IPS-NIHi7 (cell line): ENCODE measurements around the gene VOPP1.

Experiments used
- DNase-seq: peaks from one replicate; pipeline ENCODE4 v3.0.0; 2012; ENCODE audit warnings: mixed read lengths; ENCODE audit errors: extremely low spot score

Gene VOPP1

DNA sequence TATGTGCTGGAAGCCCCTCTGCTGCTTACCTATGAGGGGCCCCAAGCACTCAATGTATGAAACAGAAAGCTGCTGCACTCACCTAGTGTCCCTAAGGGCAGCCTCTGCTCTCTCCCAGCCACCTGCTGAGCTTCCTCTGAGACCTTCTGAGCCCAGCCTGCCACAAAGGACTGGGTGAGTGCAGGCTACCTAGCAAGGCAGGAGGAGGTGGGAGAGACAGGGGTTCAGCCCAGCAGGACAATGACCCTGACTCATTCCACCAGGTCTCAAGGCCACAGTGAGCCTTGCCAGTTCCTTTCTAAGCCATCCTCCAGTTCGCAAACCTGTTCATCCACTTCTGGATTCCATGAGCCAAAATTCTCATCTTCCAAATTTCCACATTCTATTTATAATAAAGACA lies 16.3 kb downstream of the VOPP1 start:
- no peak for DNase-seq

DNA sequence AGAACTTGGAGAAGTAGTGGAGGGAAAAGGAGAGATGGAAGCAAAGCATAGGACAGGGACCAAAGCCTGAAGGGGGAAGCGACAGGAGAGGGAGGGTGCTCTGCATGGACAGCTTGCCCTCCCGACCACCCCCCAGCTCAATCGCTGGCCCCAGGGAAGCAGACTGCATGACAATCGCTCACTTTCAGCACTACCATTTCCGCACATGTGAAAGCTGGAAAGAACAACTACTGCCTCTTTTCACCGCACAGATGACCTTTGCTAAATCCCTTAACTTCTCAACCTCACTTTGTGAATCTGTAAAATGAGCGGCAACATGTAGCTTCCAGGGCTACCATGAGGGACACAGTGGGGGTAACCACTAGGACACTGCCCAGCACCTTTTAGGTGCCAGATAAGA lies 17.1 kb downstream of the VOPP1 start:
- DNase-seq: no peak

DNA sequence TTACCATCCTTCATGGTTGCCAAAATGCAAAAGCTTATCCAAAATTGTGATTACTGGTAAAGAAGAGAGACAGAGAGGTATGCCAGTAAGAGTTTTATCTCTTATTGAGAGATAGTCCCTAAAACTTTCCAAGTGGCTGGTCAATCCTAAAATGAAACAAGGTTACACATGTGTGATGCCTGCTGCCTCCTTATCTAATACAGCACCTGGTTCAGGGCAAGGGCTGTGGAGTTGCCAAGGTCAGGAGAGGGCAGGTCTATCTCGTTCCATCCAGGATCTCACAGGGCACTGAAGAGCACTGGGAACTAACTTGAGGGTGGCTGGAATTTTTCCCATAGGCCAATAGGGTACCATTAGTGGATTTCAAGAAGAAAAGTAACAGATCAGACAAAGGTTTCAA lies 18.3 kb downstream of the VOPP1 start:
- DNase-seq: no peak

DNA sequence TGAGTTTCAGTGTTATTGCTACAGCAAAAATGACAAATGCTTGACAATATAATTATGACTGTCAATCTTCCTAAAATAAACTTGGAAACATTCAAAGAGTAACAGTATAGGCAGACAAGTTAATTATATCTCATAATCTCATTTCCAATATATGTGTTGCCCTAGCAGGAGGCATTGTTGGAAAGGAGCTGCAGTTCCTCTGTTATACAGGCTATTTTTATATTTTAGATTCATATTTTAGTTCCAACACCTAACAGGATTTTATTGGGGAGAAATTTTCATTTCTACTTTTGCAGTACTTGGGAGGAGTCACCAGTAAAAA lies 19.3 kb downstream of the VOPP1 start:
- no peak for DNase-seq

DNA sequence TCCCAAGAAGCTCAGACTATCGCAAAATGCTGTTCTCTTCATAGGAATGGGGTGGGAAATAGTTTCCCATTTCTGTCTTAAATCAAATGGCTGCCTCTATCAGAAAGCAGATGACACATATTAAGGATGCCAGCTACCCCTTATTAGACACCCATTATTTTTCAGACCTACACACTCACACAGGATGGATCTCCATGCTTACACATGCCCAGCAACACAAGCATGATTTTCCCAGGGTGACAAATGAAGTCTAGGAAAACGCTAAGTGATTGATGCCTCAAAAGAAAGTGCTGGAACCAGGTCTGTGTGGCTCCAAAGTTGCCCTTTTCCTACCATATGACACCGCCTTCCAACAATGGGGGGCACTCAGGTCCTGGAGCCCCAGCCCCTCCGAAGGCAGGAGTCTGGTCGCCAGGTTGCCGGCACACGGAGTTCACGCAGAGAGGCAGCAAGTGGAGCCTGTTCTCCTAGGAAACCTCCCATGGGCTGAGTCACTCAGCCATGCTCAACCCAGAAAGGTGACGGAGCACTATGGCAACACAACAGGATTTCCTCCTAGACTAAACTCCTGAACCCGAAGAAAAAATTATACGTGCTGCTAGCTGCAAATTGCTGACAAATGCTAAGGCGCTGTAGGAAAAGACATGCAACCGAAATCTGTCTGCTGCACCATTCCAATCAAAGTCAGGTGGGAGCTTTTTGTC lies 19.8 kb downstream of the VOPP1 start:
- no peak for DNase-seq

DNA sequence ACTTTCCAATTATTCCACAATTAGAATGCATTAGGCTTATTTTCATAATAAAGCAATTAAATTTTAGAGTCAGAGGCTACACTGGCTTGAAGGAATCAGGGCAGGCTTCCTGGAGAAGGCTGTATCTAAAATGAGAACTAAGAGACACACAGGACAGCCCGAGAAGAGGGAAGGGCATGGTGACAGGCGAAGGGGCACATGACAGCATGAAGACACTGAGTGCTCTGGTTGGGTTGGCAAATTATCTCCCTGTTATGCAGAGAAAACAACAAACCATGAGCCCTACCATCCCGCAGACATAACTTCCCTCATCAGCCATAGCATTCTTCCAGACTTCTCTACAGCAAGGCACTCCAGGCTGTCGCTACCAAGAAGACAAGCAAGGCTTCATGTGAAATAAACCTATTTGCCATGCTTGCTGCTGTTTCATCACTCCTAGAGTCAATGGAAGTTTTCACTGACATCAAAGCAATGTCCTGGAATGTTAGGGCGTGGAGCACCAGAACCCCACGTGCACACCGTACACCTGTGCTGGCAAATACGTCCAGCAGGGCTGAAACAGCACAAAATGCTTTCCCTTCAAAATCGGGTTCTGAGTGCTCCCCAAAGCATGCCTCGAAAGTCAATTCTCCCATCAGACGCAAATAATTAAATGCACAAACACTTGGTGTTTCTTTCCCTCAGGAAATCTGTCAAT lies 21.3 kb downstream of the VOPP1 start:
- no peak for DNase-seq

DNA sequence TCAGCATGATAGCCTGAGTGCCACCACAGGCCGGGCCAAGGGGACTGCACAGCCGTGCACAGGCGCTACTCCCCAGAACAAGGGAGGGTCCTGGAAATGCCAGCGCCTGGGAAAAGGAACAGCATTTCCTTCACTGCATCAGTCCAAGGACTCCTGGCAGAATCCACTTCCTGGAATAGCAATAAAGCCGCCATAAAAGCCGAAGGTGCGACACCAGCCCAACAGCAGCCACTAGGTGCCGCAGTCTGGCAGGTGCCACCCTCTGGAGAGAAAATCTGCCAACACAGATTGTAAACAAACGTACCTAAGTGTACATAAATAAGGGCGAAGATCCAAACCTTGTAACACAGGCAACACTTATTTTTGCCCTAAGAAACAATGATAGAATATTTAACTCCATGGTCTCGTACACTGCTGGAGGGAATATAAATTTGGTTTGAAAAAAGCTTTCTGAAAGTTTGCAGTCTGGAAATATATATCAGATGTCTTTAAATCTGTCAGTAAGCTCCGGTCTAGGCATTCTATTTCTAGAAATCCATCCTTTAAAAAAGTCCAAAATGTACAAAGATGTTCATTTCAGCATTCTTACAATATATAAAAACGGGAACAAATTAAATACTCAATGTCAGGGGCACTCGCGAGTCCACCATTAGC lies 22.2 kb downstream of the VOPP1 start:
- DNase-seq: no peak

DNA sequence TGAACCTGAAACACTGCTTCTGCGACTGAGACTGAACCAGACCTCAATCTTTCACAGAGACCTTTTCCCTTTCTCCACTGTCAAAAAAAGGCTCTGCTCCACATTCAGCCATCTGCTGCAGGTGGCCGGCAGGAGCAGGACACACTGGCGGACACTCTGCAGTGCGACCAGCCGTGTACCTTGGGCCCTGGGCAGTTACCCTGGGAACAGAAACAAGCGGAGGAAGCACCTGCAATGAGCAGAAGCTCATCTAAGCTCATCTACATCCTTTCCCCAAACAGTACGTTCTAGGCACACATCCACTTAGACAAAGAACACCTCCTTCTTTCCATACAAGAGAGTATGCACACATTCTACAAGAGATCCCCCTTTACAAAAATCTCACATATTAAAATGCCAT lies 22.8 kb downstream of the VOPP1 start:
- no peak for DNase-seq

DNA sequence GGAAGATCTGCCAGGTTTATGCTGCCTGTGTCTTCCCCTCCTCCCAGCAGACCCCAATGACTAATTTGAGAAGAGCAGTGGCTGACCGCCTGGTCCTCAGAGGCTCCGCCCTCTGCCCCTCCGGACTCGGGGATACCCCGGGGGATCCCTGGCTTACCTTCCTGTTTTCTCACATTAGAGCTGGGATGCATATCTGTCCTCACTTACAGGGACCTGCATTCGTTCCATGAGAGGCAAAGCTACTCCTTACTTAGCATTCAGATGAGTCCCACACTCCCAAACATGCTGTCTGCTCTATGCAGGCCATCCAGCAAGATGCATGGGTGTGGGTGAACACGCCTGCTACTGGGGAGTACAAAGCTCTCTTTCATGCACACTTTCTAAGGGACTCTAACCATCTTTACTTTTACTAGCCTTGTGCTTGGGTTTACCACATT lies 24.0 kb downstream of the VOPP1 start:
- no peak for DNase-seq

DNA sequence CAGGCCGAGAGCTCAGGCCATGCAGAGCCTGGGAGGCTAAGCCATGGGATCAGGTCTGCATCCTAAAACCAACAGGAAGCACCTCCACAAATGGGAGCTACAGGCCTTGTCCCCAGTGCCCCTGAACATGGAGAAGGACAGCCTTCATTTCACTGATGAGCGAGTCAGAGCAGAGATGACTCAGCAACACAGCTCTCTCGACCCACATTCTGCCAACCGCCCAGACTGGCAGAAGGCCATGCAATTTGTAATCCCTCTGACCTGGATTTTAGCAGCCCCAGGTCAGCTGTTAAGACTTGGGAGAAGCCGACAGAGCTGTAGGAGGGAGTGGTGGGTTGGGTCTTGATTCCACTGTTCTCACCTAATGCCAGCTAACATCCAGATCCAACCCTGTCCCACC lies 25.5 kb downstream of the VOPP1 start:
- DNase-seq: no peak

DNA sequence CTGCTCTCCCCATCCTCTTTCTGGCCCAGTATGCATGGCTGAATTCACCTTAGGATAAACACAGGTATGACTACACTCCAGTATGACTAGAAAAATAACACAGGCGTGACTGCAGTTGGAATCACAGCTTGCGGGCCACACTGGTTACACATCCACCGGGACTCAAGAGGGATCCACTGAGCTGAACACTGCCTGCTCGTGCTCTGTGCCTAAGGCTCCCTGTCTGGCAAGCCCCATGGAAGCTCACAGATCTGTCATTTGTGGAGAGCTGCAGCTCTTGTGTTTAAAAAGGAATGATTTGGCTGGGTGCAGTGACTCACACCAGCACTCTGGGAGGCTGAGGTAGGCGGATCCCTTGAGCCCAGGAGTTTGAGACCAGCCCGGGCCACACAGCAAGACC lies 26.8 kb downstream of the VOPP1 start:
- no peak for DNase-seq

DNA sequence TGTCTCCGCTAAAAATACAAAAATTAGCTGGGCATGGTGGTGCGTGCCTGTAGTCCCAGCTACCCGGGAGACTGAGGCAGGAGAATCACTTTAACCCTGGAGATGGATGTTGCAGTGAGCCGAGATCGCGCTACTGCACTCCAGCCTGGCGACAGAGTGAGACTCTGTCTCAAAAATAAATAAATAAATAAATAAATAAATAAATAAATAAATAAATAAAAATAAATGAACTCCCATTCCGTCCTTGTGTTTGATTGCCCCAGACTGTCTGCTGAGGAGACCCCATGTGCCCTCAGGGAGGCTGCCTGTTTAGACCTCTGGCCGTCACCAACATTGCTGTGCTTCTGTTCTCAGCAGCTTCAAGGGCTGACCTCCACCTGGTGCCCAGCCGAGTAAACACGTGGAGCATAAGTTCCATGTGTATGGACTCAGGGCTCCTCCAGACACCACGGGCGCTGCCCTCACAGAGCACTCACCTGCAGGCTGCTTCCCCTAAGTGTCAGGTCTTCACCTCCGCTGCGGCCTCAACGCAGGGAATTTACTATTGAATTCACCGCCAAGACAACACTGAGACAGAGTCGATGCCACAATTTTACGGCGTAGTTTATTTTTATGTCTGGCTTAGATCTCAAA lies 32.0 kb downstream of the VOPP1 start:
- no peak for DNase-seq

DNA sequence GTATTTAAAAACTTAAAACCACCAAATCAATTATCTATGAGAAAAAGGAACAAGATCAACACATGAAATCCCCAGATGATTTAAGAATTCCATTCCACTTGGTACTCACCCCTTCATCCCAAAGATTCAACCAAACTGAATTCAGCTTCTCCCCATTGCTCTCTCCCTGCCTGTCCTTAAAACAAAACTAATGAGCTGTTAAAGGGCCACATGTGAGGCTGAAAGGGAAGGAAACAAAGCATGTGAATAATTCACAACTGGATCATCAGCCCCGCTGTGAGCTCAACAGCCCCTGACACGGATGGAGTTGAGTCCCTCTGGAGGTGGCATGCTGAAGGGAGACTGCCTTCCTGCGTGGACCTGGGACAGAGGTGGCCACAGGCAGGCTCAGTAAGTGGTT lies 32.9 kb downstream of the VOPP1 start:
- DNase-seq: no peak

DNA sequence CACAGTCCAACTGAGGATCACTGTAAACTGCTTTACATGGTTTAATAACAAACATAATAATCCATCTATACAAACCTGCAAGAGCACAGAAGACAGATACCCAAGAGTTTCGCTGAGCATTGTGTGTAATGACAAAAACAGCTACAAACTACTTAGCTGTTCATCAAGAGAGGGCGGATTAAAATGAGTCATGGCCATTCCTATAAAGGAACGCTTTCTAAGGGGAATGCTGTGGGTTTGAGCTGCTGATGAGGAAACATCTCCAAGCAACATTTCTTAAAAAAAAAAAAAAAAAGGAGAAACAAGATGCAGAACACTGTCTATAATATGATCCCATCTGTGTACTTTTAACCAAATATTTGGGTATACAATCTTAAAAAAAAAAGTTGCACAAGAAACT lies 33.8 kb downstream of the VOPP1 start:
- no peak for DNase-seq

DNA sequence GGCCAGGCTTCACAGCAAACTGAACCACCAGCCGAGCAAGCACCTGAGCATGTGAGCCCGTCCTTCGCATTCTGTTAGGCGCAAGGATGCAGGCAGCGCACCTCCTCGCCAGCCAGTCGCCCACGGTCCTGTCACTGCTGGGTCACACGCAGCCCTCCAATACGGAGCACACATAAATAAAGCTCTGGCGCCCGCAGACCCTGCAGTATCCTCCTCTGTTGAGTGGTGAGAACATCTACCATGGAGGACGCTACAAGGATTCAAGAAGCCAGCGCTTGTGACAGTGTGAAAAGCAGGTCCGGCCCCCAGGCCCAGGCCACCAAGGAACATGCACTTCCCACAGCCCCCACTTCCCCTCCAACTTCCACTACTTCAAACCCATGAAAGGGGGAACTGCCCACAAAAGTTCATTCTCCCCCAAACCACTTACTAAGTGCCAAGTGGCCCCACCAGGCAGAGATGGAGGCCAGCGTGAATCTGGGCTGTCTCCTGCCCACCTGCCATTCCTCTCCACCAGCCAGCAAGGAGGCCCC lies 34.8 kb downstream of the VOPP1 start:
- DNase-seq: no peak

DNA sequence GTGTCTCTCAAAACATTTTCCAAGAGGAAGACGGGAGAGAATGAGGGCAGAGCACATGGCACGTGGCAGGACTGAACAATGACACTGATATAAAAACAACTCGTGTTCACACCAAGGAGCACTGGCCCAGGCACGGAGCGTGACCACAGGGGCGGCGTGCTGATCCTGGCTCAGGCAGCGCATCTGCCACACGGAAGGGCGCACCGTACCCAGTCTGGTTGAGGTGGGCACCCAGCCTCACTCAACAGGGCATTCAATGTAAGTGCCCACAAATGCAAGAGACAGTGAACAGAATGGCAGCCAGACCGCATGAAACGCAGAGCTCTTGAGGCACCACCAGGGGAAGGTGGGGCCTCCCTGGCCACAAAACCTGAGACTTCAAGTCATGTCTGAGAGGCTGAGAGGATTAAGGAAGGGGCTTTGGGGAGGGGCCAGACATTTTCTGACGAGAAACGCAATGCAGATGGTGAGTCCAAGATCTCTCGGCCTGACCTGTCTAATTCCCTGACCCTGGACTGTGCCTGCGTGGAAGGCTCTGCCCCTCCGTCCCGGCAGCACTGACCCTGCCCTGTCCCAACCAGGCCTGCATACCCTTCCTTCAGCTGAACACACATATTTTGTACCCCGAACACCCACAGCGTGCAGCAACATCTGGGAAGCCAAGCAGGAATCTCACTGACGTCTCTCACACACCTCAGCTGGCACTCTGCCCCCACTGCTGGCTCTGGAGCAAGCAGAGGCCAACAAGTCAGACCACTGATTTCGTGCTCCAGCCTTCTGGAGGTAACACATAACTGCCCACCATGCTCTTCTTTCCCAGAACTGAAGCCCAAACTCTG lies 35.5 kb downstream of the VOPP1 start:
- no peak for DNase-seq

DNA sequence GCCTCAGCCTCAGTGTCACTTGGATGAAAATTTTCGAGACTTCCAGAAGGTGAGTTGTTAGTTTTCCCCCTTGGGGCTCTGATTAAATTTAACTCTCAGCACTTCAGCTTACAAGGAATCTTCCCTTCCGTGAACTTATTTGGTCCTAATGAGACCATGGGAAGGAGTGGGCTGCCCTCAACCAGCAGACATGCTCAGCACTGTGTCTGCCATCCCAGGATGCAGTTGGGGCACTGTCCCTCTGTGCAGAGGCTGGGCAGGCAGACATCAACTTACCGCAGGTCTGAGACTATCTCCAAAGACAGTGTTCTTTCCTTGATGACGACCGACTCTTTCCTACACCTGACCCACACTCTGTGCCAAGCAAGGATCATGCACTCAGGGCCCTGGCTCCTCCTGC lies 36.7 kb downstream of the VOPP1 start:
- DNase-seq: no peak

DNA sequence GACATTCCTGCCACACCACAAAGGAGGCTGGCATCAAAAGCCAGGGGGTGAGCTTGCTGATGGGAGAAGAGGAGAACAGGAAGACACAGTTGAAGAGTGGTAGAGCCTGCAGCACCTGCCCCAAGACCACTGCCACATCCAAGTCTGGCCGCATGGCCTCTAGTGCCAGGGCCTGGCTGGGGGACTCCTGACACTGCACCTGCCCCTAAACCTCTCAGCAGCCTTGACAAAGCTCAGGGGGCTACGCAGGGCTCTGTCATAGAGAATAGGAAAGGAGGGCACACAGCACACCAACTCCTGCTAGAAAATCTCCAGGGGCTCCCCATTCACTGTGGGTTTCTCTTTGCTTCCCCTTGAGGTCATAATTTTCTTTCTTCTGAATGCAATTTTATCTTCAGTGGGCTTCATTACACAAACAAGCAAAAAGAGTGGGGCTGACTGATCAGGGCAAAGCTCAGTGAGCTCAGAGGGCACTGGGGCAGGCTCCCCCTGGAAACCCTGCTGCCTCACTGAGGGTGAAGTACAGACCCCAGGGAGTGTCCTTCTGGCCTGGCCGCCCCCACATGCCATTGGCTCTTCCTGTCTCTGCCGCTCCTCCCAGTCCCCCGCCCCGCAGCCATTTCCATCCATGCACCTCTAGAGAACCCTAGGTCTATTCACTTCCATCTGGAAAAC lies 37.2 kb downstream of the VOPP1 start:
- DNase-seq: no peak

DNA sequence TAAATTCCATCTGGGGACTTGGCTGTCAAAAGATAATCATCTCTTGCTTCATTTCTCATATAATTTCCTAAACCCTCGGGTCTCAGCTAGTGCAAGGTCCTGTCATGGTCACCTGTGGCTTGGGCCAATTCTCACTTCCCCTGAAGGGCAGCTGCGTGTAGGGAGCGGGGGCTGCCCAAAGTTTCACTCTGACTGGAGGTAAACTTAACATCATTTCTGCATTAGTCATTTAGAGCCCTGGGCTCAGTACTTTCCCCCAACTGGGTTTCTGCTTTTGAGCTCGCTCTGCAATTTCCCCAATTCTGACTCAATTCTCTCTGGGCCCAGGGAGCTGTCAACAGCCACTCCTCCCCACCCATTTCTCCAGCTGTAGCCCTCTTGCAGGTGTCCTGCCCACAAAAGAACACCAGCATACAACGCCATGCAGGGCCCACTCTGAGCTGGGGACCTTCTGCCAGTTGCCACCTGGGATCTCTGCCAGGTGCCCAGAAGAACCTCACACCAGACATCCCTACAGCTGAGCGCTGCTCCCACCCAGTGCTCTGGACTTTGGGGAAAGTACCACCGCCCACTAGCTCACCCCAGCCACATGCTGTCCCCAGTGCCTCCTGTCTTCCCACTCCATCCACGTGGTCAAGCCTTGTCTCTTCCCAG lies 37.9 kb downstream of the VOPP1 start:
- no peak for DNase-seq

DNA sequence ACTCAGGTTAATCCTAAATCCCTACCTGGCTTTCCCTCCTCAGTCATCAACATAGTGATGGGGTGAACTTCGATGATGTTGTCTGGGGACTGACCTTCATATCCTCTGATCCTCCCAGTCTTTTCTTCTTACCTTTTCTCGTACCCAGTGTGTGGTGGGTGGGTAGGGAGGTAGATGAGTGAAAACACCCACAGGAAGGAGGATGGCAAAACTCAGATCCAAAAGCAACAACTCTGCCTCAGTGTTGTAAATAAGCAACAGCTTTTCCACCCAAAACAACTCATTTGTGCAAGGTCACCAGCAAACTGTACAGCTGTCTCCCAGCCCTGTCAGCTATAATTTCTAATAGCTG lies 38.6 kb downstream of the VOPP1 start:
- DNase-seq: no peak
